Kidney glomerular epithelial cell (primary cell): ENCODE results near the gene GART.

Source experiments
- DNase-seq: peaks from one replicate; lab custom pipeline; 2025; lab: John Stamatoyannopoulos, UW

The GART gene

DNA sequence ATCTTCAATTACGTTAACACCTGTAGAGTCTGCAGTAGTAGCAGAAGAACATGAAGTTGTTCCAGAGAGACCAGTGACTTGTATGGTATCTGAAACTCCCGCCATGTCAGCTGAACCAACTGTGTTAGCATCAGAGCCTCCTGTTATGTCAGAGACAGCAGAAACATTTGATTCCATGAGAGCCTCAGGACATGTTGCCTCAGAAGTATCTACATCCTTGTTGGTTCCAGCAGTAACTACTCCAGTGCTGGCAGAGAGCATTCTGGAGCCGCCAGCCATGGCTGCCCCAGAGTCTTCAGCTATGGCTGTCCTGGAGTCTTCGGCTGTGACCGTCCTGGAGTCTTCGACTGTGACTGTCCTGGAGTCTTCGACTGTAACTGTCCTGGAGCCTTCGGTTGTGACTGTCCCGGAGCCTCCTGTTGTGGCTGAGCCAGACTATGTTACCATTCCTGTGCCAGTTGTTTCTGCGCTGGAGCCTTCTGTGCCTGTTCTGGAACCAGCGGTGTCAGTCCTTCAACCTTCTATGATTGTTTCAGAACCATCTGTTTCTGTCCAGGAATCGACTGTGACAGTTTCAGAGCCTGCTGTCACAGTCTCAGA is 11.2 kb upstream of the GART start:
- no peak for DNase-seq

DNA sequence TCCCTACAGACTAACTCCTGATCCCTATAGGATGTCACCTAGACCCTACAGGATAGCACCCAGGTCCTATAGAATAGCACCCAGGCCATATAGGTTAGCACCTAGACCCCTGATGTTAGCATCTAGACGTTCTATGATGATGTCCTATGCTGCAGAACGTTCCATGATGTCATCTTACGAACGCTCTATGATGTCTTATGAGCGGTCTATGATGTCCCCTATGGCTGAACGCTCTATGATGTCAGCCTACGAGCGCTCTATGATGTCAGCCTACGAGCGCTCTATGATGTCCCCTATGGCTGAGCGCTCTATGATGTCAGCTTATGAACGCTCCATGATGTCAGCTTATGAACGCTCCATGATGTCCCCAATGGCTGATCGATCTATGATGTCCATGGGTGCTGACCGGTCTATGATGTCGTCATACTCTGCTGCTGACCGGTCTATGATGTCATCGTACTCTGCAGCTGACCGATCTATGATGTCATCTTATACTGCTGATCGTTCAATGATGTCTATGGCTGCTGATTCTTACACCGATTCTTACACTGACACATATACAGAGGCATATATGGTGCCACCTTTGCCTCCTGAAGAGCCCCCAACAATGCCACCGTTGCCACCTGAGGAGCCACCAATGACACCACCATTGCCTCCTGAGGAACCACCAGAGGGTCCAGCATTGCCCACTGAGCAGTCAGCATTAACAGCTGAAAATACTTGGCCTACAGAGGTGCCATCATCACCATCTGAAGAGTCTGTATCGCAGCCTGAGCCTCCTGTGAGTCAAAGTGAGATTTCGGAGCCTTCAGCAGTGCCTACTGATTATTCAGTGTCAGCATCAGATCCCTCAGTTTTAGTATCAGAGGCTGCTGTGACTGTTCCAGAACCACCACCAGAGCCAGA is 10.4 kb upstream of the GART start:
- no peak for DNase-seq

DNA sequence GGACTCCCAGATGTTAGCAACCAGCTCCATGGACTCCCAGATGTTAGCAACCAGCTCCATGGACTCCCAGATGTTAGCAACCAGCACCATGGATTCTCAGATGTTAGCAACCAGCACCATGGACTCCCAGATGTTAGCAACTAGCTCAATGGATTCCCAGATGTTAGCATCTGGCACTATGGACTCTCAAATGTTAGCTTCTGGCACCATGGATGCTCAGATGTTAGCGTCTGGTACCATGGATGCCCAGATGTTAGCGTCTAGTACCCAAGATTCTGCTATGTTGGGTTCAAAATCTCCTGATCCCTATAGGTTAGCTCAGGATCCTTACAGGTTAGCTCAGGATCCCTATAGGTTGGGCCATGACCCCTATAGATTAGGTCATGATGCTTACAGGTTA is 9.7 kb upstream of the GART start:
- DNase-seq: no peak

DNA sequence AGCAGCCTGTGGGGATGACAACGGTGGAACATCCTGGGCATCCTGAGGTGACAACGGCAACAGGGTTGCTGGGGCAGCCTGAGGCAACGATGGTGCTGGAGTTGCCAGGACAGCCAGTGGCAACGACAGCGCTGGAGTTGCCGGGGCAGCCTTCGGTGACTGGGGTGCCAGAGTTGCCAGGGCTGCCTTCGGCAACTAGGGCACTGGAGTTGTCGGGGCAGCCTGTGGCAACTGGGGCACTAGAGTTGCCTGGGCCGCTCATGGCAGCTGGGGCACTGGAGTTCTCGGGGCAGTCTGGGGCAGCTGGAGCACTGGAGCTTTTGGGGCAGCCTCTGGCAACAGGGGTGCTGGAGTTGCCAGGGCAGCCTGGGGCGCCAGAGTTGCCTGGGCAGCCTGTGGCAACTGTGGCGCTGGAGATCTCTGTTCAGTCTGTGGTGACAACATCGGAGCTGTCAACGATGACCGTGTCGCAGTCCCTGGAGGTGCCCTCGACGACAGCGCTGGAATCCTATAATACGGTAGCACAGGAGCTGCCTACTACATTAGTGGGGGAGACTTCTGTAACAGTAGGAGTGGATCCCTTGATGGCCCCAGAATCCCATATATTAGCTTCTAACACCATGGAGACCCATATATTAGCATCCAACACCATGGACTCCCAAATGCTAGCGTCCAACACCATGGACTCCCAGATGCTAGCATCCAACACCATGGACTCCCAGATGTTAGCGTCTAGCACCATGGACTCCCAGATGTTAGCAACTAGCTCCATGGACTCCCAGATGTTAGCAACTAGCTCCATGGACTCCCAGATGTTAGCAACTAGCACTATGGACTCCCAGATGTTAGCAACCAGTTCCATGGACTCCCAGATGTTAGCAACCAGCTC is 9.1 kb upstream of the GART start:
- no peak for DNase-seq

DNA sequence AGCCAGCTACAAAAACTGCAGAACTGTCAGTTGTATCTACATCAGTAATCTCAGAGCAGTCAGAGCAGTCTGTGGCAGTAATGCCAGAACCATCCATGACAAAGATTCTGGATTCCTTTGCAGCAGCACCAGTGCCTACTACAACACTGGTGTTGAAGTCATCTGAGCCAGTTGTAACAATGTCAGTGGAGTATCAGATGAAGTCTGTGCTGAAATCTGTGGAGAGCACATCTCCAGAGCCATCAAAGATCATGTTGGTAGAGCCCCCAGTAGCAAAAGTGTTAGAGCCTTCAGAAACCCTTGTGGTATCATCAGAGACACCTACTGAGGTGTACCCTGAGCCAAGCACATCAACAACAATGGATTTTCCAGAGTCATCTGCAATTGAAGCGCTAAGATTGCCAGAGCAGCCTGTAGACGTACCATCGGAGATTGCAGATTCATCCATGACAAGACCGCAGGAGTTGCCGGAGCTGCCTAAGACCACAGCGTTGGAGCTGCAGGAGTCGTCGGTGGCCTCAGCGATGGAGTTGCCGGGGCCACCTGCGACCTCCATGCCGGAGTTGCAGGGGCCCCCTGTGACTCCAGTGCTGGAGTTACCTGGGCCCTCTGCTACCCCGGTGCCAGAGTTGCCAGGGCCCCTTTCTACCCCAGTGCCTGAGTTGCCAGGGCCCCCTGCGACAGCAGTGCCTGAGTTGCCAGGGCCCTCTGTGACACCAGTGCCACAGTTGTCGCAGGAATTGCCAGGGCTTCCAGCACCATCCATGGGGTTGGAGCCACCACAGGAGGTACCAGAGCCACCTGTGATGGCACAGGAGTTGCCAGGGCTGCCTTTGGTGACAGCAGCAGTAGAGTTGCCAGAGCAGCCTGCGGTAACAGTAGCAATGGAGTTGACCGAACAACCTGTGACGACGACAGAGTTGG is 8.2 kb upstream of the GART start:
- DNase-seq: no peak

DNA sequence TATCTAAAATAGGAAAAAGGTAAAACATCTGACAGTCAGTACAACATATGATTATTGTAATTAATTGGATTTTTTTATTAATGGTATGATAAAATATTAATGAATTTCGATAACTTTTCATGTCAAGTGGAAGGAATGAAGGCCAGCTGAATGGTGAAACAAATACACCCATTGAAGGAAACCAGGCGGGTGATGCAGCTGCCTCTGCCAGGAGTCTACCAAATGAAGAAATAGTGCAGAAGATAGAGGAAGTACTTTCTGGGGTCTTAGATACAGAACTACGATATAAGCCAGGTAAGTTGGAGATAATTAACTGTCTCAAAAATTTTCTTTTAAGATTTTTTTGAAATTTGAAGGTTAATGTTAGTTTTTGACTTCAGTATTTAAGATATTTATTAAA is 4.2 kb upstream of the GART start:
- DNase-seq: no peak

DNA sequence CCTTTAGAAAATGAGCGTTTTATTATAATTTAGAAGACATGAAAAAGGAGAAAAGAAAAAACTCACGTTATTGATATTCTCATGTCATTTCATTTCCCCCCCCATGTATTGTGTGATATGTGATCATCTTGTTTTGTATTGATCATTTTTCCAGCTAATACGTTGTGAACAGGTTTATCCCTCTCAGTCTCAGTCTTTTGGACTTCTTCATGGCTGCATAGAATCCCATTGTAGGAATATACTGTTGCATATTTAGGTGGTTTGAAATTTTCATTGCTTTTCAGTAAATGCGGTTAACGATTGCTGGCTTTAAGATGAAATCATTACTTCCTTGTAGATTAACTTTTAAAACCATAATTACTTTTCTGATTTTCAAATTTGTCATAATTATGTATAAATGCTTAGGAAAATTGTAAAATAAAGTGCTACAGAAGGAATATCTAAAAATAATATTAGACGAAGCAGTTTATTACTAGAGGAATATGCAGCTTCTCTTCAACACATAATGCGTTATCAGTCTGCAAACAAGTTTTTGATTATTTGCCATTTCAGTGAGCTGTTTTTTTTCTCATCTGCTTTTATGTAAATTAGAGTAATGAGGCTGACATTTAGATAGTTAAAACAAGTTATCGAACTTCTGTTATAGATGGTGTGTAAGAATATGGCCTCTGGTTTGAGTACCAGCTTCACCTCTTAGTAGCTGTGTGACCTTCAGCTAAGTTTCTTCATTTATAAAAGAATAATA is 2.7 kb upstream of the GART start:
- no peak for DNase-seq

DNA sequence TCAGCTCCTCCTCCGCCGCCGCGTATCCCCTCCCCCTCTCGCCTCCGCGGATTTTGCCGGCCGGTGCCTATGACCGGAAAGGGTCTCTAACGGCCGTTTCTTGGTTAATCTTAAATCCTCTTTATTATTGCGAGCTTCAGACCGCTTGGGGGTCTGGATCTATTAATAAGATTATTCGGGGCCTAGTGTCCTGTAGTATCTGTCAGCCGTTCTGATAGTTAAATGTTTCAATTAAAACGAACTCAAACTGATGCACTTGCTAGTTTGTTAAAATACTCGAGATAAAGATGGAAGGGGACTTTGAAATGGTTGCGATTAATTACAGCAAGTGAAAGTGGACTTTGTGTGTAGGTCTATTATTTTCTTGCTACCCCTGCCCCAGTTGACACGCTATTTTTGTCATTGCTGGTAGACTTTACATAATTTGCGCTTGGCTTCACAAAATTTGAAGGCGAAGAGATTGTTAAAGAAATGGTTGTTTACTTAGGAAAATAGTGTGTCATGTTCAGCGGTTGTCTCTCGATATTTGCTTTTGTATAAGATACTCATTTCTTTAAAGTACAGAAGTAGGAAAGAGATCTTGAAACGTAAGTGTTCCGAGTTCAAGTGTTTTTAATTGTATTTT is 1.7 kb upstream of the GART start:
- DNase-seq: peak; percentile 61

DNA sequence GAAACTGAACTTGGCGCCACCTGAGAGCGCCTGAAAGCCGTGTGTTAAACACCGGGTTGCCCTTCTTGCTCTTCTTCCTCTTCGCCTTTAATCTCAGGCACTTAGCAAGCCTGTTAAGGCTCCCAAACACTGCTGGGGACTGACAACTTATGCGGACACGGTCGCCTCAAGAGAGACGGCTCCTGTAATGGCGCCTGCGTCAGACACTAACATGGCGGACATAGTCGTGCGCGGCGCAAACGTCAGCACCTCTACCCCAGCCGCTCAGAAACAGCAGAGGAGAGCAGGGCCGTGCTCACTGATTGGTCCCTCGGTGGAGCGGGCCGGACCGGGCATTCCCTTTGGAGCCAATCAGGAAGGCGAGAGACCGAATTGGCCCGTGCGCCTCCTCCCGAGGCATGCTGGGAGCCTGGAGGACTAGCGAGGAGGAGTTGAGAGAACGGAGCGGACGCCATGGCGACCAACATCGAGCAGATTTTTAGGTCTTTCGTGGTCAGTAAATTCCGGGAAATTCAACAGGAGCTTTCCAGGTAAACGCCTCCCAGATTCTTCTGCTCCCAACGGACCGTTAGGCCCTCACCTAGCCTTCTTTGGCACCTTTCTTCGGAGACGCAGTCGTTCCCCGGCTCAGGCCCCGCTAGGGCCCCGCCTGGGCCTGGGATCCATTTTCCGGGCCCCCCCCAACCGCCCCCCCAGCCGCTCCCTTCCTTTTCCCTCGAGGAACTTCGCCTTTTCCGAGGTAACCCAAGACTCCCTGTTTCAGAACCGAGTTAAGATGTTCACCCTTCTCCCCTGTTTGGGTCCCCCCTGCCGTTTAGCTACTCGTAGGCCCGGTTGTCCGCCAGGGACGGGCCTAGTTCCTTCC is 955 bp upstream of the GART start, which contains the start of gene SON:
Gene SON, plus strand, starts transcription at position 399 of the 865 bp plus-strand sequence. Its CDS starts 55 bp downstream, at position 454.
- peak; percentile 99 for DNase-seq

DNA sequence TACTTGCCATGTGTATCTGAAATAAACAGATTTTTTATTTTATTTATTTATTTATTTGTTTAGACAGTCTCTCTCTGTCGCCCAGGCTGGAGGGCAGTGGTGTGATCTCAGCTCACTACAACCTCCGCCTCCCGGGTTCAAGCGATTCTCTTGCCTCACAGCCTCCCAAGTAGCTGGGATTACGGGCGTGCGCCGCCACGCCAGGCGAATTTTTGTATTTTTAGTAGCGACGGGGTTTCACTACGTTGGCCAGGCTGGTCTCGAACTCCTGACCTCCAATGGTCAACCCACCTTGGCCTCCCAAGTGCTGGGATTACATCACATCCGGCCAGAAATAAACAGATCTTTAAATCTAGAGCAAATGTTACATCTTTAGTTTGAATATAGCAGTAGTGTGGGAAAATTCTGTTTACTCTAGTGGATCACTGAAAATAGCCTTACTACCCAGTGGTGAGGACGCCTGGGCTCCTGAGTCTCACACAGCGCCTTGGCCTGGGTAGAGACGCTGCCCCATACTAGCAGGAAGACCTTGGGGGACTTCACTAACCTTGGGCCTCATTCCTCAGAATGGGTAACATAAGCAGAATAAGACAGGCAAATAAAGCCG is 709 bp downstream of the GART start:
- DNase-seq: no peak

DNA sequence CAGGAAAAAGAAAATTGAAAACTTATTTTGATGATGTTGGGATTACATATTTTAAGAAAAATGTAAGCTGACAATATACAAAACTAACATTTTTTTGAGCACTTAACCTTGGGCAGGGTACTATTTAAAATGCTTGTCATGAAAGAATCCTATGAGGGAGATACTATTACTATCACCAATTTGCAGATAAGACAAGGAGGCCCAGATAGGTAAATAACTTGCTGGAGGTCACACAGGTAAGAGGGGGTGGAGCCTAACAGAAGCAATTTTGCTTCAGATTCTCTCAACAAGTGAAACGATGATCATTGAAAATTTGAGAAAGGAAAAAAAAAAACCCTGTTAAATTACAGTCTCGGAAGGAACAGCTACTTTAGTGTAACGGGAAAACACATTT is 1.2 kb downstream of the GART start:
- DNase-seq: no peak

DNA sequence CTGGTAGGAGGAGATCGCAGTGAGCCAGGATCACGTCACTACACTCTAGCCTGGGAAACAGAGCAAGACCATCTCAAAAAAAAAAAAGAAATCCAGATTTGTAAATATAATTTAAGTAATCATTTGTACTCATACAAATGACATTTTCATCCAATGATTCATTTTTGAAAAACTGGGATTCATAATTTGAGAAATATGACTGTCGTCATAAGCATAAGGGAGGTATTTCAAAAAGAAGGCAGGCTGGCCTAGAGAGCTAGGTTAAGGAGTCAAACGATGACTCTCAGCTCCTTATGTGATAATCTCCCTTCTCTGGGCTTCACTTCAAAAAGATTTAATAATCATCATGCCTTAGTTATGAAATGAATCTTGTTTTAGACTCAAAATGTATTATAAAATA is 2.3 kb downstream of the GART start:
- DNase-seq: no peak

DNA sequence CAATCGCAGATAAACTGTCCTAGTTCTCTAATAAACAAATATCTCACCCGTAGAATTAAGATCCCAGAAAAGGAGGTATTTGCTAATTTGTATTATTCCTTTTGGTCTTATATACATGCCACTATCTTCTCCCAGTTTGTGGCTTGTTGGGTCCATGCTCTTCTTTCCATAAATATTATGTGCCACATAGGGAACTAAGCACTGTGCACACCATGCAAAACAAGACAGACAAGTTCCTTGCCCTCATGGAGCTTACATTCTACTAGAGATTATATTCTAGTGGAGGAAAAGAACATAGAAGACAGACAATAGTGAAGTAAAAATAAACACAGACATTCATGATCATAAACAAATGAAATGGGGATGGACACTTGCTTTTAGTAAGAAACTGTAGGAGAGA is 4.7 kb downstream of the GART start:
- DNase-seq: no peak

DNA sequence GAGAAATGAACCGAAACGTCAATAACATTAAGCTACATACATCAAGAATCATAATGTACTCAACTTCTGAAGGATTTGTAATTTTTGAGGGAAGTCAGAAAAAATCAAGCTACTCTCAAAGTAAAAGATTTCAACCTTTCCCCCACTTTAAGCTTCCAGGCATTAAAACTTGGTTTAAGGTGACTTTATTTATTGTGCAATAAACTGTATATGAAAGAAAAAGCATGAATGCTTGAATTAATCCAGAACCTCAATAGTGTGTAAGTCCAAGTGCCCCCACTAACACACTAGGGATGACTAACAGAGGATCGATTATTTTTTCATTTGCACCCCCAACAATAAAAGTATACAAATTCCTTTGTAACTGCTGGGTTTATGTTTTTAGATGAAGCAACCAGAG is 10.9 kb downstream of the GART start:
- DNase-seq: no peak

DNA sequence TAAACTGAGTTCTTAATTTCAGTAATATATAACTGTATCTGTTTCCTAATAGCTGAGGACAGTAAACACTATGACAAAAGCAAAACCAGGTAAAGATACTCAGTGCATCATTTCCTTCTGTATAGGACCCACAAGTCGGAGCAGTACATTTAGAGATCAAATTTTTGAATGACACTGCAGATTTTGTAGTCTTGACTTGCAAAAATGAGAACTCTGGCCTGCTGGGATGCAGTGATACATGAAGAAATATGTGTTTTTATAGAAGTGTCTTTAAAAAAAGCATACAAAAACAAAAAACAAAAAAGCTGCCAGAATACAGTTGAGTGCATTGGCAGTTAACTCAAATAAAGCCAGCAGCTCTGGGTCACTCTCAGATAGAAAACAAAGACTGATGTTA is 19.0 kb downstream of the GART start:
- no peak for DNase-seq

DNA sequence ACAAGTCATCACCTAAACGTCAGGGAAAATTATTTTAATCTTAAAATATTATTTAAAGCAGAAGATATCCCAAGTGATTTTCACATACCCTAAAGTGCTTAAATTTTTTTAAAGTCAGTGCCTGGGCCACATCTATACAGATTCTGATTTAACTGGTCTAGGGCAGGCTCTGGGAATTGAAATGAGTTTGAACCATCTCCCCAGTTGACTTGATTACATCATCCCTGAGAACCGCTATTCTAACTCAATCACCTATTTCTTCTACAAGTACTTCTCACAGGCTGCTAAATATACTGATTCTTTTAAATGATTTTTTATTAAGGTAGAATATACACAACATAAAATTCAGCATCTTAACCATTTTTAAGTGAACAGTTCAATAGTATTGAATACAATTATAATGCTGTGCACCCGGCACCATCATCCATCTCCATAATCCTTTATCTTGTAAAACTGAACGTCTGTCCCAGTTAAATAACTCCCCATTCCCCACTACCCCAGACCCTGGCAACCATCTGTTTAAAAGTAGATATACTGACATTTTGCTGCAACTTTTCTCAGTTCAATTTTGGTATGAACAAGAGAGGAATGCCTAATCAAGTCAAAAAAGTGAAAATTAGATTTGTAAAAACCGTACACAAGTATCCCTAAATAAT is 19.5 kb downstream of the GART start:
- no peak for DNase-seq

DNA sequence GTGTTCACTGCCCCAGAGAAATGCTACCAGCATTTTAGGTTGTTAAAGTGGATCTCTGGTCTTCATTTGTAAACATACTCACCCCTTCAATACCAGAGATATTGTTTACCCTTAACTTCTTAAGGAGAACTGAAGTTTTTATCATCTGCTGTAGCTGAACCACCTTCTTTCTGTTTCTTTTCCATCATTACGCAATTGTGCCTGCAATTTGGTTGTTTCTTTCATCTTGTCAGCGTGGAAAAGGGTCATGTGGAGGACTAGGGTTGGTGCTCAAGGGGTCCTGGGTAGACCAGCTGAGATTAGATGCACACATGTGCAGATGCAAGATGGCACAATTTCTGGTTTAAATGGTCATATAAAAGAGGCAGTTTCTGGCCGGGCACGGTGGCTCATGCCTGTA is 23.0 kb downstream of the GART start:
- DNase-seq: no peak

DNA sequence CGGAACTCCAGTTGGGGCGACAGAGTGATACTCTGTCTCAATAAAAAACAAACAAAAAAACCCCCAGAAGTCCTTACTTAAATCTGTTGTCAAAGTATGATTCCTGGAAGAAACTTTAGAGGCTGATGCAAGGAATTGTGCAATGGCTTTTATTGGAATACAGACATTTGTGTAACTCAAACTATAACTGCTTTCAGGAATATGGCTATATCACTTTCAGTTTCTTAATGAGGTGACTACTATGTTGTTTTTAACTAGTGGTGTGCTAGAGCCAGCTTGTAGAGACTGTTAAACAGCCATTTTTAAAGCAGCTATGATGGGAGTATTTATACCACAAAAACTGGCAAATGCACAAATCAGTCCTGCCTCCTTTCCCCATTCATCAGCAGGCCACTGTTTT is 27.7 kb downstream of the GART start:
- DNase-seq: no peak
